ENCODE results near the gene LOXL1. TPM values are rescaled to one million over a fixed set of nuclear protein-coding genes. Genes with fewer than 3 reads are reported as not detected.
A peak's percentile ranks its signal among the peaks of the same experiment; 100 is the strongest.

Gene LOXL1
- total RNA-seq, 1 experiment from 2014 or later, result 249 TPM

GRCh38 chr15:73949496-73949895, 23.2 kb downstream of the LOXL1 start:
- no peaks in the 10 kb centered on the region for H4K20me1 ChIP-seq (ENCODE audit: low read length)
- no peaks in the 10 kb centered on the region for H3K9me2 ChIP-seq (replicated peaks; ENCODE audit: low read length)
- CTCF ChIA-PET, result no interaction called here
- H3K79me2 ChIP-seq (ENCODE audit: low read length), result peaks cover 13% of the 10 kb centered on the region
- no peak overlapping the region for H2AFZ ChIP-seq (ENCODE audit: low read length)
- H3K9me3 ChIP-seq (ENCODE audit: low read length), result no peaks in the 10 kb centered on the region
- H3K4me2 ChIP-seq (ENCODE audit: low read length), result no peak overlapping the region
- no TSS peak for BruUV-seq (replicated peaks)
- TF ChIP-seq EZH2 (IDR thresholded peaks at IDR 0.05; ENCODE audit: low read length, unreplicated experiment) (no peak), EZH2phosphoT487 (IDR thresholded peaks at IDR 0.05; ENCODE audit: borderline replicate concordance, low read length) (no peak), CTCF (conservative IDR thresholded peaks at IDR 0.05; ENCODE audit: low read depth, low read length) (no peak)
- H3K27ac ChIP-seq (ENCODE audit: low read length), result no peak overlapping the region
- H3F3A ChIP-seq (ENCODE audit: low read length, unreplicated experiment), result no peaks in the 10 kb centered on the region
- intact Hi-C loops (cut with micrococcal nuclease), result no loop called here
- H3K36me3 ChIP-seq (ENCODE audit: low read depth, low read length), result peaks cover 48% of the 10 kb centered on the region
- DNase-seq (no peak), ATAC-seq (no peak)
- no peaks in the 10 kb centered on the region for H3K27me3 ChIP-seq (ENCODE audit: low read length)
- no peak overlapping the region for H3K4me3 ChIP-seq (ENCODE audit: low read length)
- H3K9ac ChIP-seq (ENCODE audit: low read length), result no peak overlapping the region
- peaks cover 12% of the 10 kb centered on the region; the same call in 1 of the 2 replicates for H3K4me1 ChIP-seq (ENCODE audit: insufficient read depth, low read length)
- POLR2A ChIA-PET (ENCODE audit: unreplicated experiment), result no interaction called here

GRCh38 chr15:73950479-73950830, 24.2 kb downstream of the LOXL1 start:
- peaks cover 10% of the 10 kb centered on the region for H3K79me2 ChIP-seq (ENCODE audit: low read length)
- no peak overlapping the region for H3K4me2 ChIP-seq (ENCODE audit: low read length)
- no peaks in the 10 kb centered on the region for H4K20me1 ChIP-seq (ENCODE audit: low read length)
- peaks cover 39% of the 10 kb centered on the region for H3K36me3 ChIP-seq (ENCODE audit: low read depth, low read length)
- no TSS peak for BruUV-seq (replicated peaks)
- H3K4me1 ChIP-seq (ENCODE audit: insufficient read depth, low read length), result peaks cover 14% of the 10 kb centered on the region
- CTCF ChIA-PET, result interaction anchor here (1.2 to 1.3 kb wide), 2 partner anchors 22 to 98 kb away, joined by 4 to 9 read pairs; no protein-coding TSS in a partner anchor
- H3K27me3 ChIP-seq (ENCODE audit: low read length), result no peaks in the 10 kb centered on the region
- H3K4me3 ChIP-seq (ENCODE audit: low read length), result no peak overlapping the region
- ATAC-seq (no peak), DNase-seq (no peak)
- POLR2A ChIA-PET (ENCODE audit: unreplicated experiment), result no interaction called here
- H3F3A ChIP-seq (ENCODE audit: low read length, unreplicated experiment), result no peaks in the 10 kb centered on the region
- no peak overlapping the region for H3K27ac ChIP-seq (ENCODE audit: low read length)
- no peaks in the 10 kb centered on the region for H3K9me2 ChIP-seq (replicated peaks; ENCODE audit: low read length)
- intact Hi-C loops (cut with micrococcal nuclease), result no loop called here
- H2AFZ ChIP-seq (ENCODE audit: low read length), result no peak overlapping the region
- no peak for TF ChIP-seq EZH2phosphoT487 (IDR thresholded peaks at IDR 0.05; ENCODE audit: borderline replicate concordance, low read length)
- no peak for TF ChIP-seq CTCF (conservative IDR thresholded peaks at IDR 0.05; ENCODE audit: low read depth, low read length)
- no peak overlapping the region for H3K9ac ChIP-seq (ENCODE audit: low read length)
- no peaks in the 10 kb centered on the region for H3K9me3 ChIP-seq (ENCODE audit: low read length)

DNA sequence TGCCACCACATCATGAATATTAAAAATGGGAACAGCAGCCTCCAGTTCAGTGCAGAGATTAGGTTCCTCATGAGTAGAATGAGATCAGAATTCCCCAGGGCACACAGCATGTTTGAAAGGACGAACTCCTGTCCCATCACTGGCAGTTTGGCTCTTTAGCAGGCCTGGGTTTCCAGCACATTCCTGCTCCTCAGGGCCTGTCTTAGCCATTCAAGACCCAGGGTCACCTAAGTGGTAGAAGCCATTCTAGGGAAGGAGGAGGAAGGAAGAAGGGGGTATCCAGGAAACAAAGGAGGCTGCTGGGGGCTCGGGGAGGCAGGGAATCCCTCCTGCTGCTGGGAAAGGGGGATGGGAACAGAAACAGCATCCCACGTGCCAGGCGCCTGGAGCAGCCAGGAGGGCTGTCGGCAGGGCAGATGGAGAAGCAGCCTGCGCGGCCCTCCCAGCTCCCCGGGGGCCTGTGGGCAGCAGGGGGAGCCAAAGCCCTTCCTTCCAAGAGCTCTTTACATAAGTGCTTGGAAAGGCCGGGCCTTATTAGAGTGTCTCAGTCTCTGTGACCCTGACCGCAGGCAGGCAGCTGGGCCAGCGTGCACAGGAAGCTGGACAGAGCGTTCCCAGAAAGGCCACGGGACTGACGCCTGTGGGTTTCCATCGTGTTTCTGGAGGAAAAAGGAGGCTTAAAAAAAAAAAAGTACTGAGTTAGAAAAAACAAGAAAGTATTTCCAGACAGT, 24.7 kb downstream of the LOXL1 start:
- Histone ChIP-seq H3K4me2 (ENCODE audit: low read length) (no peak overlapping the region), H3K27ac (ENCODE audit: low read length) (no peak overlapping the region)
- CTCF ChIA-PET, result interaction anchor here (1.2 to 1.3 kb wide), 2 partner anchors 22 to 98 kb away, joined by 4 to 9 read pairs; no protein-coding TSS in a partner anchor

More for the DNA sequence above, 24.7 kb downstream of the LOXL1 start:
- DNase-seq, result peak; percentile 59
- no peaks in the 10 kb centered on the region for H3K27me3 ChIP-seq (ENCODE audit: low read length)
- no peaks in the 10 kb centered on the region for H3K9me2 ChIP-seq (replicated peaks; ENCODE audit: low read length)
- peaks cover 38% of the 10 kb centered on the region for H3K36me3 ChIP-seq (ENCODE audit: low read depth, low read length)
- H3K4me3 ChIP-seq (ENCODE audit: low read length), result no peak overlapping the region
- H3F3A ChIP-seq (ENCODE audit: low read length, unreplicated experiment), result peaks cover 5% of the 10 kb centered on the region
- peak; percentile 41 for ATAC-seq
- no peak overlapping the region for H2AFZ ChIP-seq (ENCODE audit: low read length)
- H3K9me3 ChIP-seq (ENCODE audit: low read length), result no peaks in the 10 kb centered on the region
- no peaks in the 10 kb centered on the region for H4K20me1 ChIP-seq (ENCODE audit: low read length)
- H3K4me1 ChIP-seq (ENCODE audit: insufficient read depth, low read length), result peaks cover 19% of the 10 kb centered on the region
- peaks cover 15% of the 10 kb centered on the region for H3K79me2 ChIP-seq (ENCODE audit: low read length)
- H3K9ac ChIP-seq (ENCODE audit: low read length), result no peak overlapping the region
- TF ChIP-seq CTCF (conservative IDR thresholded peaks at IDR 0.05; ENCODE audit: low read depth, low read length), result peak; percentile 68
- TF ChIP-seq EZH2 (IDR thresholded peaks at IDR 0.05; ENCODE audit: low read length, unreplicated experiment), result no peak
- no TSS peak for BruUV-seq (replicated peaks)
- intact Hi-C loops (cut with micrococcal nuclease), result no loop called here
- POLR2A ChIA-PET (ENCODE audit: unreplicated experiment), result no interaction called here

All from PC-3 (cell line).